OCI-M2 (cell line): ENCODE data around the gene UBE2F.

ENCODE experiments used
- DNase-seq: peaks from one replicate; lab custom pipeline; 2025; ENCODE audit not compliant: unreplicated experiment; lab: John Stamatoyannopoulos, UW

Gene UBE2F, protein sequence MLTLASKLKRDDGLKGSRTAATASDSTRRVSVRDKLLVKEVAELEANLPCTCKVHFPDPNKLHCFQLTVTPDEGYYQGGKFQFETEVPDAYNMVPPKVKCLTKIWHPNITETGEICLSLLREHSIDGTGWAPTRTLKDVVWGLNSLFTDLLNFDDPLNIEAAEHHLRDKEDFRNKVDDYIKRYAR

DNA sequence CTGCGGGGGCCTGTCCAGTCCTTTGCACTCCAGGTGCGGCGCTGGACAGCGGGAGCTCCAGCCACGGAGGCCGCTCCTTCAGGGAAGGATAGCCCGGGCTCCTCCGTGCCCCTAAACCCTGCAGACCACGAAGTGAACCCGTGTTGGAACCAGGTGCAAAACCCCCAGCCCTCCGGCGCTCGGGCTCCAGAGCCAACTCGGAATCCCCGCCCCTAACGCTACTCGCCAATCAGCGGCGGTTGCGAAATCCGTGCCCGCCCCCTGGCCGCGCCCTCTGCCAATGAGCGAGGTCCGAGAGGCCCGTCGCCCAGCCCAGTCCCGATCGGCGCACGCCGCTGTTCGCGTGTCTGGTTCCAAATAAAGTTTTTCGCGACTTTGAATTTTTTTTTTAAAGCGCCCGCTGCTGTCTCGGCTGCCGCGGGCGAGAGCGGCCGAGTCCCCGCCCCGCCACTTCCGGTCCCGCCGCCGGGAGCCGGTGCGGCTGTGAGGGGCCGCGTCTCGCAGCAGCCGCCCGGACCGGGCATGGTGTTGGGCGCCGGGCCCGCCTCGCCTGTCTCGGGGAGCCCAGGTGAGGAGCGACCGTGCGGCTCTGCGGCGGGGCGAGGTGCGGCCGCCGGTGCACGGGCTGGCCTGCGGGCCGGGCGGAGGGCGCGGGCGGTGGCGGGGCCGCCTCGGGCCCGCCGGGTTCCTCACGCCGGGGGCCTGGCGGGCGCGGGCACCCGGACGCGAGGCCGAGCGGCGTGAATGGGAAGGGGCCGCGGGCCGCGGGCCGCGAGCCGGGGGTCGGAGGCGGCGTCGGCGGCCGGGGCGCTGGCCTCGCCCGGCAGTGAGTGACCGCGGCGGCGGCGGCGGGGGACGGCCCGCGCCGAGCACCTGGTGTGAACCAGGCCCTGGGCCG, at the start of gene UBE2F:
Gene UBE2F, plus strand, starts transcription at position 450 of the 898 bp plus-strand sequence. CDS start 6,094 bp downstream, outside the sequence.
- DNase-seq, result peak; percentile 72

DNA sequence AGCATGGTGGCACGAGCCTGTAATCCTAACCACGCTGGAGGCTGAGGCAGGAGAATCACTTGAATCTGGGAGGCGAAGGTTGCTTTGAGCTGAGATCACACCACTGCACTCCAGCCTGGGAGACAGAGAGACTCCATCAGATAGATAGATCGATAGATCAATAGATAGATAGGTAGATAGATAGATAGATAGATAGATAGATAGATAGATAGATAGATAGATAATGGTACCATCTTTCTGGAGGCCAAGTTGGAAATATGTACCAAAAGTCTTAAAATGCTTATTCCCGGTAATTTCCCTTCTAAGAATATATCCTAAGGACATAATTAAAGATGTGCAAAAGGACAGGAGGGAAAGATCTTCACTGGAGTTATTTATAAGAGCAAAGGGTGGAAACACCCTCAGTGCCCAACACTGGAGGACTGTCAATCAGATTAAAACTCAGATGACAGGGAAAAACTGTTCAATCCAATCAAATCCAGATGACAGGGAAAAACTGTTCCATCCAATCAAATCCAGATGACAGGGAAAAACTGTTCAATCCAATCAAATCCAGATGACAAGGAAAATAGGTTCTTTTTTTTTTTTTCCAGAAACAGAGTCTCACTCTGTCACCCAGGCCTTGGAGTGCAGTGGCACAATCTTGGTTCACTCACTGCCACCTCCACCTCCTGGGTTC, 49.0 kb upstream of the UBE2F start:
- DNase-seq, result no peak

DNA sequence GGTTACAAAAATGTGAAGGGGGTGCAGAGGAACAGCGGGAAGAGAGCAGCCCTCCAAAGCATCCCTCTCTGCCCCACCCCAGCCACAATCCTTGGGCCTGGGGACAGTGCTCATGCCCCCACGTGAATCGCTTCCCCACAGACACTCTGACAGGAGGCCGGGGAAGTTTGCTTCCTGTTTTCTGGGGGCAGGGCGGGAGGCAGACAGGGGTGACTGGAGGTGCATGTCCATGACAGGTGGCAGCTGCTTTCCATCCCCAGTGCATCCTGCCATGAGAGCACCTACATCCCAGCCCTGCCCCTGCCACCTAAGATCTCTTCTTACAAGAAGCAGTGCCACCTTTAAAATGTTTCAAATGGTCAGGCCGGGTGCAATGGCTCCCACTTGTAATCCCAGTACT, 47.2 kb upstream of the UBE2F start:
- DNase-seq, result no peak

DNA sequence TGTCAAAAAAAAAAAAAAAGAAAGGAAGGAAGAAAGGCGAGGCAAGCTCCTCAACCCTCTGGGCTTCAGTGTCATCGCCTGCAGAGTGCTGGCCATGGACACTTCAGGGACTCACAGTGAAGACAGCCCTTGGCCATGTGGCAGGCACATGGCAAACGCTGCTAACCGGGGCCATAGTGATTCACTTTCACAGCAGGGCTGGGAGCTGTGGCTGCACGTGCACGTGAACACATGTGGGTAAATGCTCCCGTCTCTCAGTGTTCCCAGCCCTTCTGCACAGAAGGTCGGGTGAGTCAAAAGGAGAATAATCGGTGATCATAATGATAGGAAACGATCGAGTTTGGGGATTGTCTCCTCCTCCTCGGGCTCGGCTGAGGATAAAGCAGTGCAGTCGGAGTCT, 46.1 kb upstream of the UBE2F start:
- DNase-seq, result no peak

DNA sequence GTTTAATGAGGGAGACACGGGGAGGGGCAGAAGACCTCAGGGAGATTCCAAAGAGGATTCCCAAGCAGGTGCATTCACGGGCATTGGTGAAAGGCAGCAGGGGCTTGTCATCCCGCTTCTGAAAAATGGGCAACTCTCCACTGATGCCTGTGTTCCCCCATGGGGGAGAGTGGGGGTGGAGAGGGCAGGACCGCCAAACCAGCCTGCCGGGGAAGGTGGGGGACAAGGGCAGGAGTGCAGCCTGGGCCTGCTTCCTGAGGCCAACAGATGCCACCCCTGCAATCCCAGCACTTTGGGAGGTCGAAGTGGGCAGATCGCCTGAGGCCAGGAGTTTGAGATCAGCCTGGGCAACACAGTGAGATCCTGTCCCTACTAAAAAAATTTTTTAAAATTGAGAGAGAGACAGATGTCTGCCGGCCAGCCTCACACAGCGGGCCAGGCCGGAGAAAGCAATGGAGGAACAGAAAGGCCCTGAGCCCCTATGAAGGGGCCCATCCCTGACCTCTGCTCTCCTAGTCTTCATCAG, 44.8 kb upstream of the UBE2F start:
- no peak for DNase-seq

DNA sequence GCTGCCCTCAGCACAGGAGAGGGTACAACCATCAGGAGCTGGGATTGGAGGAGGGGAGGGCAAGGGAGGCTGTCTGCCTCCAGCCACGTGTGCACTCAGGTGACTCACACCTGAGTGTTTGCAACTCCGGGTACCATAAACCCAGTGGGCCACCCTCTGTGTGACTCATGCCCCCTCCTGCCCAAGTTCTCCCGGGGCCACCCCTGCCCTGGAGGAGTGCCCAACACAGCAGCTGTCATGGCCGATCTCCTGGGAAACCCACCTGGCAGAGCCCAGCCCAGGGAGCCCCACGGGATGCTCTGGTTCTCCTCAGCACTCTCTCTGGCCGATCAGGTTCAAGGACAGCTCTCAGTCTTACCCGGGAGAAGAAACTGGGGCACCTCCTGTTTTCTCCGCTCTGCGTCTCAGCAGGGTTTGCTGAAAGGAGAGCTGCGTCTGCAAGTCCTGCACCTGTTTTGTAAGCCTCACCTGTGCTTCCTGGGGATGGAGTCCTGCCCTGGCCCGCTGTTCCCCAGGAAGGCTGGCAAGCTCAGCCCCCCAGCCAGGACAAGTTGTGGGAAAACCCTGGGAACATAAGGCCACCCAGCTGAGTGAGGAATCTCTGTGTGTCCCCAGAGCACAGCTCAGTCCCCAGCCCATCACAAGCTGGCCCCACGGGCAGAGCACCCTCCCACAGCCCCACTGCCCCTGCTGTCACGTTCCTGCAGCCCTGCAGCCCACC, 44.0 kb upstream of the UBE2F start:
- DNase-seq, result no peak

DNA sequence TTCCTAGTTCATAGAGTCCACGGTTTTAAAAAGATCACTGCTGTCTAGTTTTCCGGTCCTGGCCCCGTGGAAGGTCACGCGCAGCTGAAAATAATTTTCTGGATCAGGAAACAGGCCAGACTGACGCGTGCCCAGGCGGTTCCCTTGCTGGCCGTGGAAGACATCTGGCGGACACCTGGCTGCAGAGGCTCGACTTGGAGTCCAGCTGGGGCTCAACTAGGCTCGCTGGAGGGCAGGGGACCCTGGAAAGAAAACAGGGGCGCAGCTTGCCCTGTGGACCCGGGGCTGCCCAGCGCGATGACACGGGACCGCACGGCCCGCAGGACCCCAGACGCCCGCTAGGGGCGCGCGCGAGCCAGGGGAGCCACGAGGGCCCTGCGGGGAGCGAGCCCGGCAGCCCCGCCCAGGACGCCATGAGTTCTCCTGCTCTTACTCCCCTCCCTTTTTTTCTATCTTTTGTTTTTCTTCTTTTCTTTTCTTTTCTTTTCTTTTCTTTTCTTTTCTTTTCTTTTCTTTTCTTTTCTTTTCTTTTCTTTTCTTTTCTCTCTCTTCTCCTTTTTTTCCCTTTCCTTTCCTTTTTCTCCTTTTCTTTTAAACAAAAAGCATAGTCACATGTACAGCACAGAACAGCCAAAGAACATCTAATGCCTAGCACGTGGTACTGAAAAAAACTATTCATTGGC, 43.2 kb upstream of the UBE2F start:
- DNase-seq, result no peak

DNA sequence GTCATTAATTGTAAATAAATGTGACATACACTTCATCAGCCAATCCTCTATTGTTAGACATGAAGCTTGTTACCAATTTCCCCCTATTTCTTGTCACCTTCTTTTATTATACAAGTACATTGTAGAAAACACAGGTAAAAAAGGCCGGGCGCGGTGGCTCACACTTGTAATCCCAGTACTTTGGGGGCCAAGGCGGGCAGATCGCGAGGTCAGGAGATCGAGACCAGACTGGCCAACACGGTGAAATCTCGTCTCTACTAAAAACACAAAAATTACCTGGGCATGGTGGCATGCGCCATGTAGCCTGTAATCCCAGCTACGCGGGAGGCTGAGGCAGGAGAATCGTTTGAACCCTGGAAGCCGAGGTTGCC, 42.7 kb upstream of the UBE2F start:
- DNase-seq, result no peak

DNA sequence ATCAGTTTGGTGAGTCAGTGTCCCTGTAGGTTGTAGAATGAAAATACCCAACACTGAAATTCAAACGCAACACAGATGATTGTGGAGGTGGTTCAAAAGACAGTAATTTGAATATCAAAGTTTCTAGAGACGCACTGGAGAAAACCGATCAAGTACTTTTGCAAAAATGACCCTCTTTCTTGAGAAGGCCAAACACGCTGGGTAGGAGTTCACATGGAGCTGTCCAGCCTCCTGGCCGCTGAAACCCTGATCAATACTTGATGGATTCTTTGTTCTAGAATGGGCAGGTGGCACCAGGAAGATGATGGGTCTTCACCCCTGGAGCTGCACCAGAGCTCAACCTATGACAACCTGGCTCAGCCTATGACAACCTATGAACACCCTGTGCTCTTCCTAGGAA, 39.7 kb upstream of the UBE2F start:
- DNase-seq, result no peak

DNA sequence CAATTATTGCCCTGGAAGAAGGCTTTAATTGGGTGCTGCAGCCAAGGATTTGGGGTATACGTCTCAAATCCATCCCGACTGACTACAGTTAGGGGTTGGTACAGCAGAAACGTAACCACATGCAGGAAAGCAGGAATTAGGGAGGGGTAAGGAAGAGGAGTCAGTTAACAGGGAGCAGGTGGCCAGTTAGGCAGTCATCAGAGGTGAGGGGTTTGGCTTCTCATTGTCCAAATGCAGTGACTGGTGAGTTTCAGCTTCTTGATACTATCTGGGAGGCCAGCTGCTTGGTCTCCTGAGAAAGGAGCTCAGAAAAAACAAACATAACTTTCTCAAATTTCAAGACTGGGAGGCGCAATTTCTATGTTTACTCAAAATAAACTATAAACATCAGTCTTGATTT, 38.8 kb upstream of the UBE2F start:
- DNase-seq, result no peak

DNA sequence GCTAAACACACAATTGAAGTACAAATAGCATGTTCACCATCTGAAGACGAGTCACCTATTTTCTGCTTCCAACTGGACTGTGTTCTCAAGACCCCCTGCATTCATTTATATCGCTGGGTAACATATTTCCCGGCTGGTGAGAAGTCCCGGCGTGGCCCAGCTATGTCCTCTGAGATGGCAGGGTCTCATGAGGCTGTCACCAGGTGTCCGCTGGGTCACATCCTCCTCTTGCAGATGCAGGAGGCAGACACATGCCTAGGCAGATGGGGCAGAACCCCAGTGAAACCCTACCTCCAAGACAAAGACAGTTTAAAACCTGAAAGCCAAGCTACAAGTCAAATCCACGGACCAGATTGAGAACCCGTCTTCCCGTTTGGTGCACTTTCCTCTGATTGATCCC, 36.8 kb upstream of the UBE2F start:
- DNase-seq, result no peak

DNA sequence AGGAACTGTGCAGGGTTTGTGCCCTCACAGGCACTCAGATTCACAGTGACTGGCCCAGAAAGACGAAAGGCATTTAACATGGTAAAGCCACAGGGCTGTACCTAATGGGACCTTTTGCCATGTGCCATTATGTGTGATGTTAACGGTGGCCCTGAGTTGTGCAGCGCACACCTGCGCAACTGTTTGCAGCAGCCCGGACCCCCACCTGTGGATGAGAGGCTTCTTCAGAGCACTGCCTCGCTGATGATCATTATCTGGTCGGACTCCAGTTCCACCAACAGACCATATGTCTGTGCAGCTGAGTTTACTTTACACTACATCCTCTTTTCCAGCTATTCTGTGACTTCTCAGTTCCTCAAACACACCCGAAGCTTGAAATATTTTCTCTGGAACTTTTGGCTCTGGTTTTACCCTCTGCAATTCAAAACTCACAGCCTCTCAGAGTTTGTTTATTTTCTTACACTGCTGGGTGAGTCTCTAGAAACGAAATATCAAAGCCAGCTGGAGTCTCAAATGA, 35.6 kb upstream of the UBE2F start:
- no peak for DNase-seq

DNA sequence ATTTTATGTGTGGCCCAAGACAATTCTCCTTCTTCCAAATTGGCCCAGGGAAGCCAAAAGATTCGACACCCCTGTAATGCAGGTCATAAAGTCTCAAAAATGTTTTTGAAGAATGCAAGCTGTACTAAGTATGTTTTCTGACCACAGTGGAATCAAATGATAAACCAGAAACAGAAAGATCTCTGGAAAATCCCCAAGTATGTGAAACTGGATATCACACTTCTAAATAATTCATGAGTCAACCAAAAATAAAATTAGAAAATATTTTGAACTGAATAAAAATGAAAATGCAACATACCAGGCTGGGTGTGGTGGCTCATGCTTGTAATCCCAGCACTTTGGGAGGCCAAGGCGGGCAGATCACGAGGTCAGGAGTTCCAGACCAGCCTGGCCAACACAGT, 34.1 kb upstream of the UBE2F start:
- no peak for DNase-seq

DNA sequence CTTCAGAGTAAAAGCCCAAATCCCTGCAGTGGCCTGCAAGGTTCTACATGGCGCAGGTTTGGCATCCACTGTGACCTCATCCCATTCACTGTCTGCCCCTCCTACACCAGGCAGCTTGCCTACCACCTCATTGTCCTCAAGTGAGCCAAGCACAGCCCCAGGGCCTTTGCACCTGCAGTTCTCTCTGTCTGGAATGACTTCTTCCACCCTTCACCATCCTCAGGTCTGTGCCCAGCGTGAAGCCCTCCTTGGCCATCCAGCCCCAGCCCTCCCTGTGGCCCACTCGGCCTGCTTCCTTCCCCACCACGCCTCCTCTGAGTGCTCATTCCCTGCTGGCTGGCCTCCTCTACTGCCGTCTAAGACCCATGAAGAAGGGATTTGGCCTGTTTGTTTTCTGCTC, 32.6 kb upstream of the UBE2F start:
- no peak for DNase-seq

DNA sequence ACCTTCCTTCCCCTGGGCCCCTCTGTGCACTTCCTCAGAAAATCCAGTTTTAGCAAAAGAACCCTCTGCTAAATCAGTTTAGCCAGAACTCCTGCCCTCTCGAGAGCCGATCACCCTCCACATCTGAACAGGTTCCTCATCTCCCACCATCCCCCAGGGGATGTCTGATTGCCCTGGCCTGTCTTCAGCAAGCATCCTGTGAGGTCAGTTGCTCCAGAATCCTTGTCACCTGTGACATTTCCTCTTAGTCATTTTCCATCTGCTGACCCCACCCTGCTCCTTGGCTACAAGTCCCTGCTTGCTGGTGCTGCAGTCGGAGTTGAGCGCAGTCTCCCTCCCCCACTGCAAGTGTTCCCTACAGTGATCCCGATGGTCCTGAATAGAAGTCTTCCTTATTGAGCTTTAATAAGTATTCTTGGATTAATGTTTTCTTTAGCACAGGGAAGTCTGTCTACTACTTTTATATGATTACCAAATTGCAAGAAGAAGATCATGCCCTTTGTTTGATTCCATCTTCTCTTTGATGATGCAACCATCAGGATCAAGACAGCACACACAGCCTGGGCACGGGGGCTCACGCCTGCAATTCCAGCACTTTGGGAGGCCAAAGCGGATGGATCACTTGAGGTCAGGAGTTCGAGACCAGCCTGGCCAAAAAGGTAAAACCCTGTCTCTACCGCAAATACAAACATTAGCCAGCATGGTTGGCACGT, 30.9 kb upstream of the UBE2F start:
- DNase-seq, result no peak

DNA sequence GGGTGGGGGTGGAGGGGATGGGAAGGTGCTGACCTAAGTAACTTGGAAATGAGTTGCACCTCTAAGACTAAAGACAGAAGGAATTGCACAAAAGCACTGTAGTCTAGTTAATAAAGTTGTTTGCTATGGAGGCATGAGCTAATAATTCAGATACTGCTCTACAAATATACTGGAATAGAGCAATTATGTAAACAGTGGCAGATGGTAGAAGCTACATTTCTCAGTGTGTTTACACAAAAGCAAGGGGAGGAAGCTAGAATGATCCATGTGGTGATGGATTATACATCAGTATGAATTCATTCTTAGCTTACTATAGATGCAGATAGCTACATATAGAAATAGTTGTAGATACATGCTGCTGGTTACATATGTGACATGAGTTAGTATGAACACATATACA, 27.6 kb upstream of the UBE2F start:
- DNase-seq, result no peak

DNA sequence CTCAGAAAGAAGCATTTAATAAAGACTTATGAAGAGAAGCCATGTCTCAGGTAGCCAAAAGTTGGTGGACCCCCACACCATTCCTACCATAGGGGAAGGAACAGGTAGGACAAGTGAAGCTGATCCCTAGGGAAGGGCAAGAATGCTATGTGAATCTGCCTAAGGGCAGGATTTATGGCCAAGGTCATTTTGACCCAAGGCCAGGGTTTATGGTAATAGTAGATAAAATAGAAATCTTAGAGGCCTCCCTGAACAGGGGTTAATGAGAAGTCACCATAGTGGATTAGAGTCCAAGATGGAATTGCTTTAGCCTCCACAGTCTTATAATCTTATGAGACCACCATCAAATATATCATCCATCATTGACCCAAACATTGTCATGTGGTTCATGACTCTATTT, 26.0 kb upstream of the UBE2F start:
- no peak for DNase-seq

DNA sequence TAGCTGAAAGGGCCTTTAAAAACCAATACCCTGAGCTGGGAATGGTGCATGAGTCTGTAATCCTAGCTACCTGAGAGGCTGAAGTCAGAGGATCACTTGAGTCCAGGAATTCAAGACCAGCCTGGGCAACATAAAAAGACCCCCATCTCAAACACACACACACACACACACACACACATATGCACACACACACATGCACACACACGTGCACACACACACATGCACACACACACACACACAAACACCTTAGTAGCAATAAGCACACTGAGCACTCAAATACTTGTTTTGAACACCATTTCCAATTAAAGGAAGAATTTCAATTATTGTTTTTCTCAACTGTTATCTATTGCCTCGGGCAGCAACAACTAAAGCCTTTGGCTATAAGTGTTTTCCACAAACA, 25.6 kb upstream of the UBE2F start:
- no peak for DNase-seq

DNA sequence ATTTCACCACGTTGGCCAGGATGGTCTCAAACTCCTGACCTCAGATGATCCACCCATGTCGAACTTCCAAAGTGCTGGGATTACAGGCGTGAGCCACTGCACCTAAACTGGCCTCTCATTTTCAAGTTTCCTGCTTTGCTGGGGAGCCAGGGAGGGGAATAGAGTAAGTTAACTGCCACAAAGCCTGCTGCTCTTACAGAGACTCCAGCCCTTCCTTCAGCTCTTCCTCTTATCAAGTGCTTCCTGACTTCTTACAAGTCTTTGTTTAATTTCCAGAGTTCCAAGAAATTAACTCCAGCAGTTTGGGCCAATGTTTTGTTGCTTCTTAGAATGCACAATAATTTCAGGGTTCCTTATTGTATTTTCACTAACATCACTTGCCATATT, 24.3 kb upstream of the UBE2F start:
- DNase-seq, result no peak
